K562 (cell line): ENCODE results near the gene DEGS1. TPM values are rescaled to one million over a fixed set of nuclear protein-coding genes. Genes with fewer than 3 reads are reported as not detected.
A peak's percentile ranks its signal among the peaks of the same experiment; 100 is the strongest.

Experiments used
- ARHGAP35 ChIP-seq: fragments of 450-650 bp; IDR thresholded peaks from 2 replicates; pipeline ENCODE4 v1.6.1; 2018; ENCODE audit not compliant: partially characterized antibody
- BCL6 ChIP-seq: fragments of 250-450 bp; sonication (Bioruptor Pico); IDR thresholded peaks from 2 replicates; pipeline ENCODE4 v1.4.0; 2020
- C11orf30 ChIP-seq: fragments of 450-650 bp; IDR thresholded peaks from 2 replicates; pipeline ENCODE4 v1.6.1; 2016; ENCODE audit warnings: low read depth, mild to moderate bottlenecking
- CCNT2 ChIP-seq: IDR thresholded peaks from 2 replicates; pipeline ENCODE4 v1.6.1; 2011; ENCODE audit warnings: borderline replicate concordance, low read depth, mild to moderate bottlenecking, moderate library complexity, mixed read lengths, low read length; ENCODE audit not compliant: insufficient read length; ENCODE audit errors: extremely low read depth
- FOXP4 ChIP-seq: sonication (generic); formaldehyde crosslinking; IDR thresholded peaks from 2 replicates; pipeline ENCODE4 v1.8.0; 2022; ENCODE audit warnings: mild to moderate bottlenecking, missing genetic modification reagents, borderline replicate concordance
- HLTF ChIP-seq: fragments of 450-650 bp; IDR thresholded peaks from 2 replicates; pipeline ENCODE4 v1.6.1; 2016
- KLF16 ChIP-seq: IDR thresholded peaks from 2 replicates; pipeline ENCODE4 v1.6.1; 2016; ENCODE audit warnings: antibody characterized with exemption
- MCM2 ChIP-seq: fragments of 450-650 bp; IDR thresholded peaks from 2 replicates; pipeline ENCODE4 v1.6.1; 2017; ENCODE audit warnings: low read depth, mild to moderate bottlenecking
- MLX ChIP-seq, 2 experiments: fragments of 450-650 bp in 1 of 2; sonication (generic) in 1 of 2; formaldehyde crosslinking; conservative IDR thresholded peaks; 2 replicates each; pipeline versions ENCODE4 v1.4.0 to v1.8.1; 2020 to 2022; ENCODE audit warnings: mild to moderate bottlenecking in 1 of 2, missing genetic modification reagents in 1 of 2
- MTA3 ChIP-seq: fragments of 450-650 bp; formaldehyde crosslinking; IDR thresholded peaks from 2 replicates; pipeline ENCODE4 v1.6.1; 2017; ENCODE audit warnings: mild to moderate bottlenecking, borderline replicate concordance
- MYNN ChIP-seq, 2 experiments: sonication (generic); formaldehyde crosslinking in 1 of 2; IDR thresholded peaks; 2 replicates each; pipeline versions ENCODE4 v1.5.0 to v1.6.1; 2016 to 2020; ENCODE audit warnings: antibody characterized with exemption in 1 of 2, missing genetic modification reagents in 1 of 2
- NFYB ChIP-seq: IDR thresholded peaks from 2 replicates; pipeline ENCODE4 v1.6.1; 2011; ENCODE audit warnings: mild to moderate bottlenecking, moderate library complexity; ENCODE audit not compliant: insufficient read length; ENCODE audit errors: extremely low read depth
- POLR2G ChIP-seq: fragments of 200-400 bp; formaldehyde crosslinking; IDR thresholded peaks from 2 replicates; pipeline ENCODE4 v1.6.1; 2017; ENCODE audit warnings: low read depth, mild to moderate bottlenecking, antibody characterized with exemption, low read length, moderate library complexity
- RBBP5 ChIP-seq: fragments of 200-600 bp; sonication (generic); IDR thresholded peaks from 2 replicates; pipeline ENCODE4 v1.6.1; 2012; ENCODE audit warnings: borderline replicate concordance, mild to moderate bottlenecking, low read length, control low read depth, inconsistent platforms; ENCODE audit not compliant: insufficient read depth, poor library complexity, severe bottlenecking
- RBM34 ChIP-seq: fragments of 200-400 bp; formaldehyde crosslinking; IDR thresholded peaks from 2 replicates; pipeline ENCODE4 v1.6.1; 2018; ENCODE audit warnings: low read length, borderline replicate concordance; ENCODE audit not compliant: insufficient read depth
- SAFB2 ChIP-seq: fragments of 200-400 bp; formaldehyde crosslinking; IDR thresholded peaks from 2 replicates; pipeline ENCODE4 v1.6.1; 2018; ENCODE audit warnings: borderline replicate concordance, low read length, low read depth, moderate library complexity; ENCODE audit not compliant: severe bottlenecking
- SIN3A ChIP-seq, 2 experiments: fragments of 150-350 bp in 1 of 2; IDR thresholded peaks; 2 replicates each; pipeline ENCODE4 v1.6.1; 2011 to 2016; ENCODE audit warnings: borderline replicate concordance in 2 of 2, low read depth in 2 of 2, low read length in 2 of 2, mild to moderate bottlenecking in 2 of 2, moderate library complexity in 2 of 2; ENCODE audit not compliant: control insufficient read depth in 1 of 2
- U2AF1 ChIP-seq: fragments of 200-400 bp; formaldehyde crosslinking; optimal IDR thresholded peaks from 2 replicates; pipeline ENCODE3; 2017; ENCODE audit warnings: mild to moderate bottlenecking, low read depth, low read length, moderate library complexity
- ZKSCAN1 ChIP-seq: fragments of 150-350 bp; IDR thresholded peaks from 2 replicates; pipeline ENCODE4 v1.6.1; 2016; ENCODE audit warnings: low read depth, low read length
- polyA plus RNA-seq, 8 experiments: library from polyadenylated mRNA; depleted of rRNA in 4 of 8; stranded (reverse) in 5 of 8; unstranded in 3 of 8; fragments of >200 nt; fragmentation: Nextera tagmentation in 2 of 8; fragmentation: Illumina TruSeq in 1 of 8; extraction: Ambion mirVana in 2 of 8; extraction: Trizol in 1 of 8; gene quantifications; 2 replicates each; pipeline versions ENCODE4 v1.2.1 to v1.2.3, GENCODE V29; 2011 to 2014; ENCODE audit warnings: inconsistent platforms in 1 of 8, missing spikeins in 1 of 8
- total RNA-seq, 7 experiments: library from RNA; depleted of rRNA in 6 of 7; stranded (reverse); fragments of >200 nt in 6 of 7; fragmentation: Illumina TruSeq in 2 of 7; extraction: Trizol in 2 of 7; gene quantifications; 2 replicates each; pipeline versions ENCODE4 v1.2.1 to v1.2.3, GENCODE V29; 2011 to 2021; ENCODE audit warnings: low replicate concordance in 1 of 7
- TF ChIP-seq, protein P1 (sequence below): fragments of 250-450 bp; sonication (Bioruptor Pico); IDR thresholded peaks from 2 replicates; pipeline ENCODE4 v1.8.0; 2021; ENCODE audit warnings: moderate library complexity, mild to moderate bottlenecking, inconsistent platforms
- TF ChIP-seq, protein P2 (sequence below): fragments of 450-650 bp; IDR thresholded peaks from 2 replicates; pipeline ENCODE4 v1.6.1; 2016; ENCODE audit warnings: antibody characterized with exemption
- TF ChIP-seq, protein P3 (sequence below): sonication (generic); formaldehyde crosslinking; IDR thresholded peaks from 2 replicates; pipeline ENCODE4 v1.8.0; 2022; ENCODE audit warnings: mild to moderate bottlenecking, low read depth, missing genetic modification reagents

Gene DEGS1
- total and polyA plus RNA-seq, 9 of the 15 experiments (the other 6 are each of a cell fraction or from before 2014, with no cell fraction given) = 12.3 to 95.0 (median 38.8) TPM

GRCh38 chr1:224183591-224184312 lies 712 bp downstream of the DEGS1 start (continued):
- TF ChIP-seq MLX (CRISPR knock-in tag; conservative IDR thresholded peaks at IDR 0.05) (no peak), HLTF (no peak), POLR2G (no peak), U2AF1 (no peak), CCNT2 (peak; percentile 62), SAFB2 (no peak), RBBP5 (peak; percentile 71), RBM34 (no peak), FOXP4 (CRISPR knock-in tag) (no peak), ARHGAP35 (no peak), MCM2 (no peak), BCL6 (CRISPR knock-in tag) (no peak), C11orf30 (no peak), MTA3 (0 out of 2 replicates have a peak, but pooled peaks have one; percentile 32), SIN3A (IDR thresholded peaks at IDR 0.05; ENCODE audit: borderline replicate concordance in 2 of 2, control insufficient read depth in 1 of 2, low read depth in 2 of 2, low read length in 2 of 2) (0 out of 4 replicates have a peak, but pooled peaks have one; percentile 21 to 34), KLF16 (no peak), ZKSCAN1 (no peak), MYNN (IDR thresholded peaks at IDR 0.05) (no peak), MYNN (CRISPR knock-in tag; IDR thresholded peaks at IDR 0.05) (no peak; the same call in 1 of the 2 replicates), NFYB (no peak)
- TF ChIP-seq, protein P1, sequence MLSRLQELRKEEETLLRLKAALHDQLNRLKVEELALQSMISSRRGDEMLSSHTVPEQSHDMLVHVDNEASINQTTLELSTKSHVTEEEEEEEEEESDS (CRISPR knock-in tag) = no peak
- TF ChIP-seq, protein P2, sequence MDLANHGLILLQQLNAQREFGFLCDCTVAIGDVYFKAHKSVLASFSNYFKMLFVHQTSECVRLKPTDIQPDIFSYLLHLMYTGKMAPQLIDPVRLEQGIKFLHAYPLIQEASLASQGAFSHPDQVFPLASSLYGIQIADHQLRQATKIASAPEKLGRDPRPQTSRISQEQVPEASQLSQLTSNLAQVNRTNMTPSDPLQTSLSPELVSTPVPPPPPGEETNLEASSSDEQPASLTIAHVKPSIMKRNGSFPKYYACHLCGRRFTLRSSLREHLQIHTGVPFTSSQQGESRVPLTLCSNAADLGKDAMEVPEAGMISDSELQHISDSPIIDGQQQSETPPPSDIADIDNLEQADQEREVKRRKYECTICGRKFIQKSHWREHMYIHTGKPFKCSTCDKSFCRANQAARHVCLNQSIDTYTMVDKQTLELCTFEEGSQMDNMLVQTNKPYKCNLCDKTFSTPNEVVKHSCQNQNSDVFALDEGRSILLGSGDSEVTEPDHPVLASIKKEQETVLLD = no peak
- TF ChIP-seq, protein P3, sequence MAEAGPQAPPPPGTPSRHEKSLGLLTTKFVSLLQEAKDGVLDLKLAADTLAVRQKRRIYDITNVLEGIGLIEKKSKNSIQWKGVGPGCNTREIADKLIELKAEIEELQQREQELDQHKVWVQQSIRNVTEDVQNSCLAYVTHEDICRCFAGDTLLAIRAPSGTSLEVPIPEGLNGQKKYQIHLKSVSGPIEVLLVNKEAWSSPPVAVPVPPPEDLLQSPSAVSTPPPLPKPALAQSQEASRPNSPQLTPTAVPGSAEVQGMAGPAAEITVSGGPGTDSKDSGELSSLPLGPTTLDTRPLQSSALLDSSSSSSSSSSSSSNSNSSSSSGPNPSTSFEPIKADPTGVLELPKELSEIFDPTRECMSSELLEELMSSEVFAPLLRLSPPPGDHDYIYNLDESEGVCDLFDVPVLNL = no peak; the same call in 1 of the 2 replicates
